Thyroid gland (tissue), 4 donors: Measurements from ENCODE around the gene PABPC3.

Experiments used
- POLR2A ChIP-seq, 2 donors: fragments of 450-650 bp; IDR thresholded peaks; one replicate each; pipeline ENCODE4 v1.6.1; 2017; ENCODE audit warnings: antibody characterized with exemption in 2 of 2, mild to moderate bottlenecking in 2 of 2, moderate library complexity in 1 of 2
- TF ChIP-seq, protein P1 (sequence below), 6 experiments: fragments of 200-600 bp in 3 of 6; fragments of 450-650 bp in 3 of 6; sonication (generic) in 3 of 6; IDR thresholded peaks; one replicate each; pipeline ENCODE4 v1.5.1; 2016 to 2019; ENCODE audit warnings: antibody characterized with exemption in 6 of 6, mild to moderate bottlenecking in 2 of 6, inconsistent platforms in 1 of 6, moderate library complexity in 1 of 6

DNA sequence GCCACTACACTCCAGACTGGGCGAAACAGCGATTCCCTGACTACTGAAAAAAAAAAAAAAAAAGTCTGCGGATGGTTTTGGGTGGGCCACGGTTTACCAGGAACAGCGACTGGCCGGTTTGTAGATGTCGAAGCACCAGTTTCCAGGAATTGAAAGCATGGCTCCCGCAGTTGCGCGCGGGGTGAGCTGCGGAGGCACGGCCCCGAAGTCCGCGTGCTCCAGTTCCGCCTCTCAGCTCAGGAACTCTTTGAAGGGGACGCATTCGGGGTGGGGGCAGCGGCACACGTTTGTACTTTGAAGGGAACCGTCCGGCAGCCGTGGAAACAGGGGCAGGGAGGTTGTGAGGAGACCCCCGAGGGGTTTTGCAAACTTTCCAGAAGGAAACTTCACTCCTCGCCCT lies 27.1 kb upstream of the PABPC3 start:
- TF ChIP-seq, protein P1, sequence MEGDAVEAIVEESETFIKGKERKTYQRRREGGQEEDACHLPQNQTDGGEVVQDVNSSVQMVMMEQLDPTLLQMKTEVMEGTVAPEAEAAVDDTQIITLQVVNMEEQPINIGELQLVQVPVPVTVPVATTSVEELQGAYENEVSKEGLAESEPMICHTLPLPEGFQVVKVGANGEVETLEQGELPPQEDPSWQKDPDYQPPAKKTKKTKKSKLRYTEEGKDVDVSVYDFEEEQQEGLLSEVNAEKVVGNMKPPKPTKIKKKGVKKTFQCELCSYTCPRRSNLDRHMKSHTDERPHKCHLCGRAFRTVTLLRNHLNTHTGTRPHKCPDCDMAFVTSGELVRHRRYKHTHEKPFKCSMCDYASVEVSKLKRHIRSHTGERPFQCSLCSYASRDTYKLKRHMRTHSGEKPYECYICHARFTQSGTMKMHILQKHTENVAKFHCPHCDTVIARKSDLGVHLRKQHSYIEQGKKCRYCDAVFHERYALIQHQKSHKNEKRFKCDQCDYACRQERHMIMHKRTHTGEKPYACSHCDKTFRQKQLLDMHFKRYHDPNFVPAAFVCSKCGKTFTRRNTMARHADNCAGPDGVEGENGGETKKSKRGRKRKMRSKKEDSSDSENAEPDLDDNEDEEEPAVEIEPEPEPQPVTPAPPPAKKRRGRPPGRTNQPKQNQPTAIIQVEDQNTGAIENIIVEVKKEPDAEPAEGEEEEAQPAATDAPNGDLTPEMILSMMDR (IDR thresholded peaks at IDR 0.05) = no peak
- no peak for TF ChIP-seq POLR2A (IDR thresholded peaks at IDR 0.05)
